ENCODE measurements around the gene IKBKE.
A peak's percentile ranks its signal among the peaks of the same experiment; 100 is the strongest.

The IKBKE gene

GRCh38 chr1:206504363-206504713, 34.1 kb downstream of the IKBKE start:
- Histone ChIP-seq H3K4me3 (ENCODE audit: low read length, poor library complexity, severe bottlenecking) (no peak overlapping the region), H3F3A (ENCODE audit: low read depth) (no peaks in the 10 kb centered on the region), H3K9me2 (replicated peaks; ENCODE audit: low read depth, low read length) (no peaks in the 10 kb centered on the region), H3K4me2 (ENCODE audit: low read depth, low read length, poor library complexity, severe bottlenecking) (no peak overlapping the region), H3K27me3 (ENCODE audit: insufficient read depth, low read length, poor library complexity, severe bottlenecking) (no peaks in the 10 kb centered on the region), H3K9ac (ENCODE audit: low read depth, low read length, poor library complexity, severe bottlenecking) (no peak overlapping the region), H3K9me3 (ENCODE audit: insufficient read depth, low read depth, low read length) (no peaks in the 10 kb centered on the region), H3K4me1 (ENCODE audit: insufficient read depth, low read length, poor library complexity, severe bottlenecking) (peaks cover 5% of the 10 kb centered on the region), H4K20me1 (ENCODE audit: insufficient read depth, low read length, poor library complexity, severe bottlenecking) (no peaks in the 10 kb centered on the region), H2AFZ (ENCODE audit: low read length) (no peak overlapping the region), H3K79me2 (ENCODE audit: insufficient read depth, low read length) (no peaks in the 10 kb centered on the region), H3K36me3 (ENCODE audit: insufficient read depth, low read length) (no peaks in the 10 kb centered on the region; the same call in 1 of the 2 replicates)
- no peak for TF ChIP-seq CTCF (conservative IDR thresholded peaks at IDR 0.05; ENCODE audit: low read length)
- no peak for TF ChIP-seq EZH2phosphoT487 (IDR thresholded peaks at IDR 0.05; ENCODE audit: borderline replicate concordance)

- Histone ChIP-seq H3K9me3 (ENCODE audit: insufficient read depth, low read depth, low read length) (no peaks in the 10 kb centered on the region), H3K4me3 (ENCODE audit: low read length, poor library complexity, severe bottlenecking) (no peak overlapping the region), H3F3A (ENCODE audit: low read depth) (no peaks in the 10 kb centered on the region), H3K9me2 (replicated peaks; ENCODE audit: low read depth, low read length) (no peaks in the 10 kb centered on the region), H3K4me2 (ENCODE audit: low read depth, low read length, poor library complexity, severe bottlenecking) (no peak overlapping the region), H3K36me3 (ENCODE audit: insufficient read depth, low read length) (no peaks in the 10 kb centered on the region), H3K79me2 (ENCODE audit: insufficient read depth, low read length) (no peaks in the 10 kb centered on the region), H4K20me1 (ENCODE audit: insufficient read depth, low read length, poor library complexity, severe bottlenecking) (no peaks in the 10 kb centered on the region), H3K9ac (ENCODE audit: low read depth, low read length, poor library complexity, severe bottlenecking) (no peak overlapping the region), H2AFZ (ENCODE audit: low read length) (no peak overlapping the region), H3K27me3 (ENCODE audit: insufficient read depth, low read length, poor library complexity, severe bottlenecking) (no peaks in the 10 kb centered on the region), H3K4me1 (ENCODE audit: insufficient read depth, low read length, poor library complexity, severe bottlenecking) (peaks cover 5% of the 10 kb centered on the region)
- TF ChIP-seq EZH2phosphoT487 (IDR thresholded peaks at IDR 0.05; ENCODE audit: borderline replicate concordance): no peak
- peak; percentile 54 for TF ChIP-seq CTCF (conservative IDR thresholded peaks at IDR 0.05; ENCODE audit: low read length)
Measured at GRCh38 chr1:206505702-206506355, 35.6 kb downstream of the IKBKE start.

- Histone ChIP-seq H4K20me1 (ENCODE audit: insufficient read depth, low read length, poor library complexity, severe bottlenecking) (no peaks in the 10 kb centered on the region), H3K4me1 (ENCODE audit: insufficient read depth, low read length, poor library complexity, severe bottlenecking) (peaks cover 5% of the 10 kb centered on the region), H3K9ac (ENCODE audit: low read depth, low read length, poor library complexity, severe bottlenecking) (no peak overlapping the region), H3K4me3 (ENCODE audit: low read length, poor library complexity, severe bottlenecking) (no peak overlapping the region), H3K4me2 (ENCODE audit: low read depth, low read length, poor library complexity, severe bottlenecking) (no peak overlapping the region), H3K9me2 (replicated peaks; ENCODE audit: low read depth, low read length) (no peaks in the 10 kb centered on the region), H3F3A (ENCODE audit: low read depth) (no peaks in the 10 kb centered on the region), H3K79me2 (ENCODE audit: insufficient read depth, low read length) (no peaks in the 10 kb centered on the region), H3K9me3 (ENCODE audit: insufficient read depth, low read depth, low read length) (no peaks in the 10 kb centered on the region), H3K27me3 (ENCODE audit: insufficient read depth, low read length, poor library complexity, severe bottlenecking) (no peaks in the 10 kb centered on the region), H3K36me3 (ENCODE audit: insufficient read depth, low read length) (no peaks in the 10 kb centered on the region), H2AFZ (ENCODE audit: low read length) (no peak overlapping the region)
- TF ChIP-seq CTCF (conservative IDR thresholded peaks at IDR 0.05; ENCODE audit: low read length): no peak
- TF ChIP-seq EZH2phosphoT487 (IDR thresholded peaks at IDR 0.05; ENCODE audit: borderline replicate concordance): no peak
Measured at GRCh38 chr1:206506405-206507283, 36.4 kb downstream of the IKBKE start.
